WERI-Rb-1 (cell line): ENCODE data around the gene CHST2.

Source experiments
- DNase-seq: peaks from one replicate; pipeline ENCODE4 v3.0.0-alpha.2; 2020
- H3K27ac ChIP-seq: fragments of 250-450 bp; sonication (Bioruptor Pico); 2 replicates; pipeline ENCODE4 v1.5.1; 2020; ENCODE audit warnings: mild to moderate bottlenecking, moderate library complexity
- H3K27me3 ChIP-seq: fragments of 250-450 bp; sonication (Bioruptor Pico); 2 replicates; pipeline ENCODE4 v1.5.1; 2021; ENCODE audit warnings: mild to moderate bottlenecking, low read depth, moderate library complexity; ENCODE audit not compliant: insufficient read depth, severe bottlenecking
- H3K36me3 ChIP-seq: fragments of 250-450 bp; sonication (Bioruptor Pico); 2 replicates; pipeline ENCODE4 v1.5.1; 2020; ENCODE audit warnings: mild to moderate bottlenecking, moderate library complexity
- H3K4me3 ChIP-seq: 2 replicates; pipeline ENCODE4 v1.5.1; 2011; ENCODE audit warnings: low read depth, mild to moderate bottlenecking, control low read depth, low read length
- H3K9me3 ChIP-seq: fragments of 250-450 bp; sonication (Bioruptor Pico); 2 replicates; pipeline ENCODE4 v1.5.1; 2021; ENCODE audit warnings: mild to moderate bottlenecking, moderate library complexity; ENCODE audit not compliant: severe bottlenecking
- TF ChIP-seq, protein P1 (sequence below): IDR thresholded peaks from 2 replicates; pipeline ENCODE4 v1.5.1; 2011; ENCODE audit warnings: low read depth, mild to moderate bottlenecking, control low read depth, inconsistent platforms, low read length

The CHST2 gene

DNA sequence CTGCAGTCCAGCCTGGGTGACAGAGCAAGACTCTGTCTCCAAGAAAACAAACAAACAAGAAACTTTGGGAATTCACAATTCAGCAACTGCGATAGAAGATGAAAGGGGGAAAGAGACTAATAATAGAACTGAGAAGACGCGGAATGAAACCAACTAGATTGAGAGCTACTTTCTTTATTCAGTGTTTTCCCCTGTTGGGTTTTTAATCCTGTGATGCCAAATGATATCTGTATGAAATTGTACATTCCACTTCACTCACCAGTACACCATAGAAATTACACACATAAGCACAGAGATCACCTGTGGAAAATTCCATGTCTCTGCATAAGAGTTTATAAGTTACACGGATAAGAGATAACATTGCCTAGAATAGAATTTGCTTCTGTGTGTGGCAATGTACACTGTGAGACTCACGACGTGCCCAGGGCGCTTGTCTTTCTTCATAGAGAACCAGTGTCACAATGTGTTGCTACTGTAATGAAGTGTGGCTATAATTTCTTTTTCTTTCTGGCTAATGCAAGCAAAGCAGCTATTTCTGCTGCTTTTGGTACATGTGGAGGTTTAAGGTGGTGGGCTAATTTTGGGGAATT lies 17.7 kb upstream of the CHST2 start:
- H3K27me3 ChIP-seq, result no peaks in the 10 kb centered on the region
- DNase-seq, result no peak
- H3K9me3 ChIP-seq, result peaks cover 11% of the 10 kb centered on the region
- H3K4me3 ChIP-seq, result no peak overlapping the region
- H3K36me3 ChIP-seq, result no peaks in the 10 kb centered on the region
- no peak overlapping the region for H3K27ac ChIP-seq
- TF ChIP-seq, protein P1, sequence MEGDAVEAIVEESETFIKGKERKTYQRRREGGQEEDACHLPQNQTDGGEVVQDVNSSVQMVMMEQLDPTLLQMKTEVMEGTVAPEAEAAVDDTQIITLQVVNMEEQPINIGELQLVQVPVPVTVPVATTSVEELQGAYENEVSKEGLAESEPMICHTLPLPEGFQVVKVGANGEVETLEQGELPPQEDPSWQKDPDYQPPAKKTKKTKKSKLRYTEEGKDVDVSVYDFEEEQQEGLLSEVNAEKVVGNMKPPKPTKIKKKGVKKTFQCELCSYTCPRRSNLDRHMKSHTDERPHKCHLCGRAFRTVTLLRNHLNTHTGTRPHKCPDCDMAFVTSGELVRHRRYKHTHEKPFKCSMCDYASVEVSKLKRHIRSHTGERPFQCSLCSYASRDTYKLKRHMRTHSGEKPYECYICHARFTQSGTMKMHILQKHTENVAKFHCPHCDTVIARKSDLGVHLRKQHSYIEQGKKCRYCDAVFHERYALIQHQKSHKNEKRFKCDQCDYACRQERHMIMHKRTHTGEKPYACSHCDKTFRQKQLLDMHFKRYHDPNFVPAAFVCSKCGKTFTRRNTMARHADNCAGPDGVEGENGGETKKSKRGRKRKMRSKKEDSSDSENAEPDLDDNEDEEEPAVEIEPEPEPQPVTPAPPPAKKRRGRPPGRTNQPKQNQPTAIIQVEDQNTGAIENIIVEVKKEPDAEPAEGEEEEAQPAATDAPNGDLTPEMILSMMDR, result no peak

GRCh38 chr3:143103652-143104051 lies 15.9 kb upstream of the CHST2 start:
- no peak for DNase-seq
- no peaks in the 10 kb centered on the region for H3K36me3 ChIP-seq
- no peak overlapping the region for H3K4me3 ChIP-seq
- no peak overlapping the region for H3K27ac ChIP-seq
- H3K27me3 ChIP-seq, result no peaks in the 10 kb centered on the region
- peaks cover 11% of the 10 kb centered on the region for H3K9me3 ChIP-seq
- TF ChIP-seq, protein P1, result no peak

- peaks cover 11% of the 10 kb centered on the region for H3K9me3 ChIP-seq
- H3K4me3 ChIP-seq, result no peak overlapping the region
- DNase-seq, result no peak
- no peaks in the 10 kb centered on the region for H3K36me3 ChIP-seq
- H3K27ac ChIP-seq, result no peak overlapping the region
- TF ChIP-seq, protein P1, result no peak
- H3K27me3 ChIP-seq, result no peaks in the 10 kb centered on the region
Observed at GRCh38 chr3:143105170-143105569, 14.4 kb upstream of the CHST2 start.

- TF ChIP-seq, protein P1, result no peak
- Histone ChIP-seq H3K27me3 (no peaks in the 10 kb centered on the region), H3K9me3 (peaks cover 7% of the 10 kb centered on the region), H3K36me3 (no peaks in the 10 kb centered on the region), H3K27ac (no peak overlapping the region), H3K4me3 (no peak overlapping the region)
- no peak for DNase-seq
Observed at GRCh38 chr3:143109861-143110260, 9.7 kb upstream of the CHST2 start.

DNA sequence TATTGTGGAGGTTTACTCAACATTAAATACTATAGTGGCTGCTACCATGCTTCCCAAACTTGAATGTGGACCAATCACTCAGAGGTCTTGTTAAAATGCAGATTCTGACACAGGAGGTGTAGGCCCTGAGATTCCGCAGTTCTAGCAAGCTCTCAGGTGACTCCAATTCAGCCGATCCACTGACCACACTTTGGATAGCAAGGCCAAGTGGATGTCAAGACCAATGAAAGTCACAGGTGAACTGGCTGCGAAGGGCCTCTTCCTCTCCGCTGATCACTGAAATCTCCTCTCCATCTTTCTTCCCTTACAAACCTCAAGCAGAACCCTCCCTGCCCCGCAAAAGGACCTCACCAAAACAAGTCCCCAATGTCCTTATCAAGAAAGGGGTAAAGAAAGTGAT lies 9.2 kb upstream of the CHST2 start:
- Histone ChIP-seq H3K27ac (no peak overlapping the region), H3K4me3 (no peak overlapping the region), H3K9me3 (peaks cover 2% of the 10 kb centered on the region), H3K27me3 (no peaks in the 10 kb centered on the region), H3K36me3 (no peaks in the 10 kb centered on the region)
- TF ChIP-seq, protein P1, result no peak
- no peak for DNase-seq

- Histone ChIP-seq H3K27ac (no peak overlapping the region), H3K27me3 (peaks cover 41% of the 10 kb centered on the region), H3K4me3 (peak overlapping the region; percentile 64; the same call in 1 of the 2 replicates), H3K9me3 (no peaks in the 10 kb centered on the region), H3K36me3 (no peaks in the 10 kb centered on the region)
- TF ChIP-seq, protein P1, result no peak
- DNase-seq, result no peak
Observed at GRCh38 chr3:143118630-143119008, 952 bp upstream of the CHST2 start.
